ENCODE measurements around the gene C17orf113. TPM values are rescaled to one million over a fixed set of nuclear protein-coding genes. Genes with fewer than 3 reads are reported as not detected.

C17orf113 gene
- total RNA-seq, 1 donor = 0.09 TPM

DNA sequence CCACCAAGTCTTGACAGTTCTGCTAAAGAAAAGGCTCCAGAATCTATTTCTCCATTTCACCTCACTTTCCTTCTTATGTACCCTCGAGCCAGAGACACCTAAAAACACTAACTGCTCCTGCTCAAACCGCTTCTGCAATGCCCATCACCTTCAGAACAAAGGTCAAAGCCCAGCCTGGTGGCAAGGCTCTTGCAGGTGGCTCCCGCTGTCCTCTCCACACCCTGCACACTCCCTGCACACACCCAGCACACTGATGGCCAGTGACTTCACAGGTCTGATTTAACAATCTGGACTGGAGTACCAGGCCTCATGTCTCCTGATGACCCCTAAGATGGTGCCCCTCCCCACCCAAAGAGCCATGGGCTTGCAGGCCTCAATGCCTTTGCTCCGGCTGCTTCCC lies 9.8 kb upstream of the C17orf113 start:
- H3K4me3 ChIP-seq (ENCODE audit: low read depth, low read length) = no peak overlapping the region
- DNase-seq (ENCODE audit: low read depth) = no peak
- TF ChIP-seq, protein P1, sequence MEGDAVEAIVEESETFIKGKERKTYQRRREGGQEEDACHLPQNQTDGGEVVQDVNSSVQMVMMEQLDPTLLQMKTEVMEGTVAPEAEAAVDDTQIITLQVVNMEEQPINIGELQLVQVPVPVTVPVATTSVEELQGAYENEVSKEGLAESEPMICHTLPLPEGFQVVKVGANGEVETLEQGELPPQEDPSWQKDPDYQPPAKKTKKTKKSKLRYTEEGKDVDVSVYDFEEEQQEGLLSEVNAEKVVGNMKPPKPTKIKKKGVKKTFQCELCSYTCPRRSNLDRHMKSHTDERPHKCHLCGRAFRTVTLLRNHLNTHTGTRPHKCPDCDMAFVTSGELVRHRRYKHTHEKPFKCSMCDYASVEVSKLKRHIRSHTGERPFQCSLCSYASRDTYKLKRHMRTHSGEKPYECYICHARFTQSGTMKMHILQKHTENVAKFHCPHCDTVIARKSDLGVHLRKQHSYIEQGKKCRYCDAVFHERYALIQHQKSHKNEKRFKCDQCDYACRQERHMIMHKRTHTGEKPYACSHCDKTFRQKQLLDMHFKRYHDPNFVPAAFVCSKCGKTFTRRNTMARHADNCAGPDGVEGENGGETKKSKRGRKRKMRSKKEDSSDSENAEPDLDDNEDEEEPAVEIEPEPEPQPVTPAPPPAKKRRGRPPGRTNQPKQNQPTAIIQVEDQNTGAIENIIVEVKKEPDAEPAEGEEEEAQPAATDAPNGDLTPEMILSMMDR (IDR thresholded peaks at IDR 0.05; ENCODE audit: insufficient read depth, low read length) = no peak

DNA sequence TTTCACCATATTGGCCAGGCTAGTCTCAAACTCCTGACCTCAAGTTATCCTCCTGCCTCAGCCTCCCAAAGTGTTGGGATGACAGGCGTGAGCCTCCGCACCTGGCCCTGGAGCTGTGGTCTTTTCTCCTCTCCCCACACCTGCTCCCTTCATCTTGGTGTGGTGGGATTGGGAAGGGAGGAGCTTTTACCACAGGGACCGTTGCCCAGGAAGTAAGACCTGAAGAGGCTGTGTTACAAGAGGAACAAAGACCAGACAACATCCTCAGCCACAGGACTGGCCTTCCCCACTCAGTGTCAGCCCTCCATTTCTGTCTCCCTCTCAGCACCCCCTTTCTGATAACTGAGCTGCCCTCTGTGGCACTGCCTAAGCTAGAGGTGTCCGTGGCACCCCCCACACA lies 9.4 kb upstream of the C17orf113 start:
- DNase-seq (ENCODE audit: low read depth) = no peak
- no peak overlapping the region for H3K4me3 ChIP-seq (ENCODE audit: low read depth, low read length)
- TF ChIP-seq, protein P1 (IDR thresholded peaks at IDR 0.05; ENCODE audit: insufficient read depth, low read length) = no peak

DNA sequence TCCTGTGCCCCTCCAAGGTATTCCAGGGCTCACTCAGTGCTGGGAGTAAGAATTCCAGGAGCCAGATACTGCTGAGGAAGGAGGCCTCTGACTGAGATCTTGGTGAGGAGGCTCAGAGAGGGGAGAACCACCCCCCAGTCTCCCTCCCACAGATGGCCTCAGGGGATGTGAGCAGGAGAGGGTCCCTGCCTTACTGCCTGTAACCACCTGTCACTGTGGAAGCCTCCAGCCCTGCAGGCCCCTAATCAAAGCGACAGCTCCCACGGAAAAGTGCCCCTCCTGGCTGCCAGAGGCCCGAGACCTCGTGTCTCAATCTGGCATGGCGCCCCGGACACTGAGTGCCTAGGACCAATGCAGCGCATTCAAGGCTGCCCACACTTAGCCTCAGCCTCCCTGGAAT lies 7.7 kb upstream of the C17orf113 start:
- H3K4me3 ChIP-seq (ENCODE audit: low read depth, low read length) = no peak overlapping the region
- TF ChIP-seq, protein P1 (IDR thresholded peaks at IDR 0.05; ENCODE audit: insufficient read depth, low read length) = no peak
- no peak for DNase-seq (ENCODE audit: low read depth)

DNA sequence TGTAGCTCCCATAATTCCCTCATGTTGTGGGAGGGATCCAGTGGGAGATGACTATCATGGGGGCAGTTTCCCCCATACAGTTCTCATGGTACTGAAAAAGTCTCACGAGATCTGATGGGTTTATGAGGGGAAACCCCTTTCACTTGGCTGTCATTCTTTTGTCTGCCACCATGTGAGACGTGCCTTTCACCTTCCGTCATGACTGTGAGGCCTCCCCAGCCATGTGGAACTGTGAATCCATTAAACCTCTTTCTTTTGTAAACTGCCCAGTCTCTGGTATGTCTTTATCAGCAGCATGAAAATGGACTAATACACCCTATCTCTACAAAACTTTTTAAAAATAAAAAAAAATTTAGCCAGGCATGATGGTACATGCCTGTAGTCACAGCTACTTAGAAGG lies 6.2 kb upstream of the C17orf113 start:
- DNase-seq (ENCODE audit: low read depth) = no peak
- TF ChIP-seq, protein P1 (IDR thresholded peaks at IDR 0.05; ENCODE audit: insufficient read depth, low read length) = no peak
- H3K4me3 ChIP-seq (ENCODE audit: low read depth, low read length) = no peak overlapping the region

DNA sequence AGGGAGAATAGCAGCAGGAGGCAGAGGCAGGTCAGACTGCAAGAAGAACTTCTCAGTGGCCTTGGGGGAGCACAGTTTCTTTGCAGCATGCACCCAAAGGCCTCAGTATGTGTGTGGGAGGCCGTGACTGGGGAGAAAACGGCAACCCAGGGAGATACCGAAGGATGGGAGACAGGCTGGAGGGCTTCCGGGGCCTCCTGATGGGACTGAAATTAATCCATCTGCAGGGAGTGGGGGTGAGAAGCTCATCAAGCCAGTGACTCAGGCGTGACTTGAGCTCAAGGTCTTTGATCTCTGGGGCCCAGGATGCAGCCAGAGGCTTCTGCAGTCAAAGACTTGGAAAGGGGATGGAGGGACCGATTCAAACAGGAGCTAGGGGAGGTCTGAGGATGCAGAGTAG lies 5.1 kb upstream of the C17orf113 start:
- no peak overlapping the region for H3K4me3 ChIP-seq (ENCODE audit: low read depth, low read length)
- DNase-seq (ENCODE audit: low read depth) = no peak
- TF ChIP-seq, protein P1 (IDR thresholded peaks at IDR 0.05; ENCODE audit: insufficient read depth, low read length) = no peak

DNA sequence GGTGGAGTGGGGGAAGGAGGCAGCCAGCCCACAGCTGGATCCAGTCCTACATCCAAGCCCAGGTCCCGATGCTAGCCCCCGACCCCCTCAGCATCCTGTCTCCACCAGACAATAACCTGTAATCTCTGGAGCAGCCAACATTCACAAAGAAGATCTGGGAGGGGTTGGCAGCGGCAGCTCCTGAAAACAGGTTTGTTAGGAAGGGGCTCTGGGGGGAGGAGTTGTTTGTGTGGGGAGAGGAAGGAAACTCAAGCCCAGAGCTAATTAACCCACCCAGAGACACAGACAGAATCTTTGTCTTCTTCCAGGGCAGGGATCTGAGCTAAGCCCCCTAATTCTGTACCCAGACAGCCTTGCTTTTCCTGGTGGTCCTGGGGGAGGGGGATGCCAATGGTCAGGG lies 4.6 kb upstream of the C17orf113 start:
- DNase-seq (ENCODE audit: low read depth) = no peak
- no peak overlapping the region for H3K4me3 ChIP-seq (ENCODE audit: low read depth, low read length)
- TF ChIP-seq, protein P1 (IDR thresholded peaks at IDR 0.05; ENCODE audit: insufficient read depth, low read length) = no peak

DNA sequence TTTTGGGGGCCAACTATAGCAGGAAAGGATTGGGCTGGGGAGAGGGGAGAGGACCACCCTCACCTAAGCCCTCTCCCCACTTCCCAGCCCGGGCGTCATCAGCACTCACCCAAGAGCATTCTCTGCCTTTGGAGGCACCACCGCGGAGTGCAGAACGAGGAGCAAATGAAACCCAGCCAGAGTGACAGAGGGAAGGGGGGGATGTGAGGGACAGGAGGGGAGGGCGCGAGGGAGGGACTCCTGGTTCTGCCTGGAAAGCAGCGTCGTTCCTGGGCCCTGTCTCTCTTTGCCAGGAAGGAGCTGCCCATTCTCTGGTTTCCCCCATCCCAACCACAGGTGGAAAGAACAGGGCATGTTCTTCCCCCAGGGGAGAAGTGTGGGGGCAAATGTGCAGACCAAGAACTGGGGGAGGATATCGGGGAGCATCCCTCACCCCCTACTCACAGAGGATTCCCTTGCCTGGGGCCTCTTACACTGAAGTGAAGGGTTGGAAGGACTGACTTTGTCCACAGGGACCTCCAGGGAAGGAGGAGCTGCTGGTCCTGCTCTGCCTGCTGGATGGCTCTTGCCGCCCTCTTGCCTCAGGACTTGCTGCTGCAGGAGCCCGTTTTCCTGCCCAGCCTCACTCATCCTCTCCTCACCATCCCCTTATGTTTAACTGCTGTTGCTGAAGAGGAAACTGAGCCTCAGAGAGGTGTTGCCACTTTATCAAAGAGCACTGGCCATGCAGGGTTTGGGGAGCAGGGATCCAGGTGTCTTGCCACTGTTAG lies 3.5 kb upstream of the C17orf113 start:
- TF ChIP-seq, protein P1 (IDR thresholded peaks at IDR 0.05; ENCODE audit: insufficient read depth, low read length) = no peak
- no peak for DNase-seq (ENCODE audit: low read depth)
- no peak overlapping the region for H3K4me3 ChIP-seq (ENCODE audit: low read depth, low read length)

Measured in fibroblast of the aortic adventitia (primary cell).